ENCODE data around the gene FHDC1. TPM values are rescaled to one million over a fixed set of nuclear protein-coding genes. Genes with fewer than 3 reads are reported as not detected.

Gene FHDC1
- total RNA-seq, 1 experiment from 2014 or later: 2.0 TPM

GRCh38 chr4:152968806-152969394 lies 32.8 kb downstream of the FHDC1 start:
- Mint-ChIP-seq H3K9me3 (ENCODE audit: unreplicated experiment) (no peaks in the 10 kb centered on the region), H3K4me1 (ENCODE audit: insufficient read depth, unreplicated experiment) (peaks cover 35% of the 10 kb centered on the region), H3K4me3 (ENCODE audit: unreplicated experiment) (peak overlapping the region; percentile 14), H3K36me3 (ENCODE audit: insufficient read depth, unreplicated experiment) (peaks cover 19% of the 10 kb centered on the region), H3K27ac (ENCODE audit: low read depth, unreplicated experiment) (peak overlapping the region; percentile 92), H3K27me3 (ENCODE audit: insufficient read depth, unreplicated experiment) (no peaks in the 10 kb centered on the region)
- DNase-seq (ENCODE audit: unreplicated experiment): peak; percentile 68
- intact Hi-C loops (cut with micrococcal nuclease): no loop called here
- POLR2A ChIA-PET: interaction anchor here (0.6 to 6.3 kb wide), 13 partner anchors 9 to 290 kb away, joined by 3 to 53 read pairs (median 3); partner anchors contain the start of gene FHDC1
- no TSS peak for BruUV-seq (replicated peaks)
- no peak for TF ChIP-seq CTCF (IDR thresholded peaks at IDR 0.05; ENCODE audit: unreplicated experiment)
- CTCF ChIA-PET: interaction anchor here (0.5 to 1.0 kb wide), 8 partner anchors 14 to 1869 kb away, joined by 3 to 8 read pairs (median 3); no protein-coding TSS in a partner anchor

GRCh38 chr4:152970102-152970820 lies 34.1 kb downstream of the FHDC1 start:
- no peaks in the 10 kb centered on the region for H3K9me3 Mint-ChIP-seq (ENCODE audit: unreplicated experiment)
- peak overlapping the region; percentile 12 for H3K4me3 Mint-ChIP-seq (ENCODE audit: unreplicated experiment)
- TF ChIP-seq CTCF (IDR thresholded peaks at IDR 0.05; ENCODE audit: unreplicated experiment): no peak
- peaks cover 21% of the 10 kb centered on the region for H3K36me3 Mint-ChIP-seq (ENCODE audit: insufficient read depth, unreplicated experiment)
- BruUV-seq (replicated peaks): no TSS peak
- peak; percentile 77 for DNase-seq (ENCODE audit: unreplicated experiment)
- peak overlapping the region; percentile 92 for H3K27ac Mint-ChIP-seq (ENCODE audit: low read depth, unreplicated experiment)
- CTCF ChIA-PET: interaction anchor here (0.9 to 1.7 kb wide), 7 partner anchors 24 to 597 kb away, joined by 3 to 4 read pairs (median 3); no protein-coding TSS in a partner anchor
- intact Hi-C loops (cut with micrococcal nuclease): loop anchor here (5.0 kb wide), 1 partner anchor 33 kb away; the partner anchor contains the start of gene FHDC1
- POLR2A ChIA-PET: interaction anchor here (1.0 to 6.3 kb wide), 8 partner anchors 11 to 190 kb away, joined by 3 to 53 read pairs (median 4); partner anchors contain the start of gene FHDC1
- H3K4me1 Mint-ChIP-seq (ENCODE audit: insufficient read depth, unreplicated experiment): peaks cover 36% of the 10 kb centered on the region
- no peaks in the 10 kb centered on the region for H3K27me3 Mint-ChIP-seq (ENCODE audit: insufficient read depth, unreplicated experiment)

- Mint-ChIP-seq H3K36me3 (ENCODE audit: insufficient read depth, unreplicated experiment) (peaks cover 26% of the 10 kb centered on the region), H3K4me1 (ENCODE audit: insufficient read depth, unreplicated experiment) (peaks cover 36% of the 10 kb centered on the region), H3K9me3 (ENCODE audit: unreplicated experiment) (no peaks in the 10 kb centered on the region), H3K27me3 (ENCODE audit: insufficient read depth, unreplicated experiment) (no peaks in the 10 kb centered on the region), H3K27ac (ENCODE audit: low read depth, unreplicated experiment) (peak overlapping the region; percentile 92), H3K4me3 (ENCODE audit: unreplicated experiment) (no peak overlapping the region)
- no peak for TF ChIP-seq CTCF (IDR thresholded peaks at IDR 0.05; ENCODE audit: unreplicated experiment)
- DNase-seq (ENCODE audit: unreplicated experiment): no peak
- intact Hi-C loops (cut with micrococcal nuclease): loop anchor here (5.0 kb wide), 1 partner anchor 34 kb away; the partner anchor contains the start of gene FHDC1
- BruUV-seq (replicated peaks): no TSS peak
- POLR2A ChIA-PET: interaction anchor here (1.0 to 6.3 kb wide), 8 partner anchors 10 to 191 kb away, joined by 3 to 53 read pairs (median 4); partner anchors contain the start of gene FHDC1
- CTCF ChIA-PET: interaction anchor here (0.9 to 1.7 kb wide), 6 partner anchors 14 to 596 kb away, joined by 3 to 4 read pairs (median 3); no protein-coding TSS in a partner anchor
Measured at GRCh38 chr4:152971053-152971452, 34.9 kb downstream of the FHDC1 start.
